ENCODE results near the gene ICA1. TPM values are rescaled to one million over a fixed set of nuclear protein-coding genes. Genes with fewer than 3 reads are reported as not detected.

The ICA1 gene
- total and polyA plus RNA-seq, 2 of the 4 experiments (the other 2 are of a cell fraction): not detected

- no peak overlapping the region for H2AK5ac ChIP-seq (ENCODE audit: low read depth, low read length)
- no peak overlapping the region for H2BK20ac ChIP-seq (ENCODE audit: low read depth, low read length)
- H3K9me3 ChIP-seq (ENCODE audit: control insufficient read depth, insufficient read depth, low read length): peaks cover 2% of the 10 kb centered on the region; the same call in 1 of the 2 replicates
- H4K91ac ChIP-seq (ENCODE audit: insufficient read depth, low read depth, low read length): no peak overlapping the region
- no peak overlapping the region for H4K8ac ChIP-seq (ENCODE audit: low read depth in 2 of 2, low read length in 2 of 2)
- H3K4ac ChIP-seq (ENCODE audit: low read depth, low read length): no peak overlapping the region
- H3K9me1 ChIP-seq (ENCODE audit: insufficient read depth, low read length): no peaks in the 10 kb centered on the region
- H3K27me3 ChIP-seq (ENCODE audit: control insufficient read depth, insufficient read depth, low read length): peaks cover 8% of the 10 kb centered on the region
- no peak overlapping the region for H2BK120ac ChIP-seq (ENCODE audit: low read depth, low read length)
- POLR2A ChIA-PET (ENCODE audit: unreplicated experiment): no interaction called here
- H2AK9ac ChIP-seq (replicated peaks; ENCODE audit: low read depth, low read length, poor library complexity): no peak overlapping the region
- no peaks in the 10 kb centered on the region for H4K20me1 ChIP-seq (ENCODE audit: insufficient read depth, low read length)
- no peaks in the 10 kb centered on the region for H3K4me1 ChIP-seq (ENCODE audit: control insufficient read depth, insufficient read depth, low read length)
- no peaks in the 10 kb centered on the region for H3K79me1 ChIP-seq (ENCODE audit: low read depth in 1 of 2, low read length in 2 of 2)
- dilution Hi-C loops (cut with HindIII; ENCODE audit: low sequenced_read_pairs, unreplicated experiment): no loop called here
- intact Hi-C loops (cut with micrococcal nuclease): no loop called here
- DNase-seq (no peak), ATAC-seq (ENCODE audit: low read depth) (no peak)
- H2BK5ac ChIP-seq (ENCODE audit: low read depth, low read length, poor library complexity, severe bottlenecking): no peak overlapping the region
- TF ChIP-seq FOS (IDR thresholded peaks at IDR 0.05; ENCODE audit: low read depth, low read length): no peak
- TF ChIP-seq RFX5 (IDR thresholded peaks at IDR 0.05; ENCODE audit: low read depth, low read length): no peak
- TF ChIP-seq POLR2A (IDR thresholded peaks at IDR 0.05; ENCODE audit: low read depth, low read length): no peak
- TF ChIP-seq CHD1 (IDR thresholded peaks at IDR 0.05; ENCODE audit: low read depth, low read length): no peak
- TF ChIP-seq NFE2L2 (IDR thresholded peaks at IDR 0.05; ENCODE audit: low read depth, low read length): no peak
- no peak for TF ChIP-seq RCOR1 (IDR thresholded peaks at IDR 0.05; ENCODE audit: insufficient replicate concordance, low read length)
- TF ChIP-seq MAFK (IDR thresholded peaks at IDR 0.05; ENCODE audit: low read depth, low read length): no peak
- TF ChIP-seq ELK1 (IDR thresholded peaks at IDR 0.05; ENCODE audit: borderline replicate concordance, low read depth, low read length): no peak
- TF ChIP-seq RAD21 (IDR thresholded peaks at IDR 0.05; ENCODE audit: low read length): no peak
- TF ChIP-seq BHLHE40 (IDR thresholded peaks at IDR 0.05; ENCODE audit: low read depth, low read length): no peak
- H3K23ac ChIP-seq (ENCODE audit: low read depth, low read length): no peak overlapping the region
- no peak overlapping the region for H2AFZ ChIP-seq (replicated peaks; ENCODE audit: low read length, poor library complexity)
- WGBS, 2 experiments (ENCODE audit: extremely low coverage in 2 of 2, insufficient read length in 1 of 2): no CpG with 5 or more reads among the region's 1 CpG
- no peak overlapping the region for H3K14ac ChIP-seq (replicated peaks; ENCODE audit: low read depth, low read length)
- no peak overlapping the region for H4K5ac ChIP-seq (ENCODE audit: low read depth, low read length)
- BruUV-seq (replicated peaks): no TSS peak
- H3K56ac ChIP-seq (ENCODE audit: extremely low read depth, insufficient read depth, low read length): no peak overlapping the region
- no peak overlapping the region for H3K27ac ChIP-seq (ENCODE audit: insufficient read depth, low read length)
- in situ Hi-C loops (cut with MboI; ENCODE audit: low sequenced_read_pairs): no loop called here
- no peak overlapping the region for H3K18ac ChIP-seq (ENCODE audit: low read depth, low read length)
- no peak overlapping the region for H3K9ac ChIP-seq (ENCODE audit: low read depth, low read length)
- H3K36me3 ChIP-seq (ENCODE audit: control insufficient read depth, insufficient read depth, low read length): no peaks in the 10 kb centered on the region
- CTCF ChIA-PET: no interaction called here
- no peak overlapping the region for H3K4me3 ChIP-seq (ENCODE audit: insufficient read depth, low read depth, low read length)
- no peak overlapping the region for H3K4me2 ChIP-seq (ENCODE audit: low read depth, low read length)
- H2BK15ac ChIP-seq (ENCODE audit: low read depth, low read length): no peak overlapping the region
Measured at GRCh38 chr7:8258734-8259133, 3.2 kb downstream of the ICA1 start.

Data from IMR-90 (cell line).